ENCODE results near the gene CDC42EP2. TPM values are rescaled to one million over a fixed set of nuclear protein-coding genes. Genes with fewer than 3 reads are reported as not detected.

CDC42EP2 gene
- polyA plus RNA-seq, 2 of the 4 experiments (the other 2 are of a cell fraction) = 3.0 to 8.5 TPM

DNA sequence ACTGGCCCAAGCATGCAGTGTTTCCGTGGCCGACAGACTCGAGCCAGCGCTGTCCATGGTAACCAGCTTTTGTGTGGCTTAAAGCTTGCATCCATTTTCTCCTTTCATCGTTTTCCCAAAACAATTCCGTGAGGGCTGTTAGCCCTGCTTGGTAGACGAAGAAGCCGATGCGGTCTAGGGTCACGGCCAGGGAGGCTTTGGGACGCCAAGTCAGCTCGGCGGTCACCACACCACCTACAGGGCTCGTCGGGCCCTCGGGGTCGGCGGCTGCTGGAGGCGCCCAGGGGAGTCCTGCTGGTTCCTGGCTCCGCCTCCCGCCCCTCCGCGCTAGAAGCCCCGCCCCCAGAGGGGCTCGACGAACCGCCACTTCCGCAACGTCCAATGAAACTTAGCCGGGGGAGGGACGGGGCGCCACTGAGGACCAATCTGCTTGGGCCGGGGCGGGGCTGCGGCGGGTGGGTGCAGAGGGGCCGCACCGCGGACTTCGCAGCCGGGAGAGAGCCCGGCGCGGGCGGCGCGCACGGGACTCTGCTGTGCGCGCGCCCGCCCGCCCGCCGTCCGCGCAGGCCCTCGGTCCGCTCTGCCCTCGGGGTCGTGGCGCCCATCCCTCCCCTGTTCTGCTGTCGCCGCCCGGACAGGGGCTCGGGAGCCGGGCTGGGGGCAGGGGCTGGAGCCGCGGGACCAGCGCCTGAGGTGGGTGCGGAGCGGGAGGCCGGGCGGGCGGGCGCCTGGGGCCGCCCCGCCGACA, 39.8 kb downstream of the CDC42EP2 start, which contains the start of gene TIGD3:
Gene TIGD3, plus strand, starts transcription at position 487 of the 748 bp plus-strand sequence. CDS start 1,058 bp downstream, outside the sequence.
- Histone ChIP-seq H3K9me3 (no peaks in the 10 kb centered on the region), H3K4me3 (peak within 1 kb of the TSS; percentile 89), H3K27ac (peak within 1 kb of the TSS; percentile 75 to 88), H3K4me1 (0 out of 3 replicates have a peak, but pooled peaks cover 4% of the 10 kb centered on the region), H3K4me2 (peak within 1 kb of the TSS; percentile 93)
- ATAC-seq (peak; percentile 90 to 95), FAIRE-seq (no peak), DNase-seq (ENCODE audit: low read depth in 1 of 2, low spot score in 1 of 2) (peak; percentile 93 to 99)
- CTCF ChIA-PET = interaction anchor here (1.2 to 78.3 kb wide), 7 partner anchors 7 to 74 kb away, joined by 3 to 3090 read pairs (median 10); partner anchors contain the start of genes CDC42EP2, DPF2 and POLA2
- POLR2A ChIA-PET = interaction anchor here (0.7 to 1.1 kb wide), 2 partner anchors 21 to 150 kb away, joined by 3 to 4 read pairs; partner anchors contain the start of gene DPF2
- 2% methylated on average over 28 of the region's 79 CpGs for WGBS (ENCODE audit: missing lambda C conversion rate)
- TF ChIP-seq RFX5 (IDR thresholded peaks at IDR 0.05) (no peak), RCOR1 (IDR thresholded peaks at IDR 0.05; ENCODE audit: low read depth, low read length) (no peak), RNF2 (IDR thresholded peaks at IDR 0.05; ENCODE audit: borderline replicate concordance, low read depth) (no peak), EHF (CRISPR knock-in tag; IDR thresholded peaks at IDR 0.05) (no peak), HDAC2 (IDR thresholded peaks at IDR 0.05) (no peak), JUN (IDR thresholded peaks at IDR 0.05) (peak in 1 of 2 experiments; percentile 32; a peak in 1 of 5 replicates), CBX8 (IDR thresholded peaks at IDR 0.05) (no peak), GATA3 (IDR thresholded peaks at IDR 0.05; ENCODE audit: borderline replicate concordance) (no peak), POLR2A (IDR thresholded peaks at IDR 0.05; ENCODE audit: low read length) (peak; percentile 65), HOXB13 (CRISPR knock-in tag; IDR thresholded peaks at IDR 0.05; ENCODE audit: low read depth) (no peak), JUNB (IDR thresholded peaks at IDR 0.05) (no peak), PHF8 (IDR thresholded peaks at IDR 0.05; ENCODE audit: borderline replicate concordance, low read depth) (peak; percentile 56; the same call in 1 of the 2 replicates)
- TF ChIP-seq, protein P1, sequence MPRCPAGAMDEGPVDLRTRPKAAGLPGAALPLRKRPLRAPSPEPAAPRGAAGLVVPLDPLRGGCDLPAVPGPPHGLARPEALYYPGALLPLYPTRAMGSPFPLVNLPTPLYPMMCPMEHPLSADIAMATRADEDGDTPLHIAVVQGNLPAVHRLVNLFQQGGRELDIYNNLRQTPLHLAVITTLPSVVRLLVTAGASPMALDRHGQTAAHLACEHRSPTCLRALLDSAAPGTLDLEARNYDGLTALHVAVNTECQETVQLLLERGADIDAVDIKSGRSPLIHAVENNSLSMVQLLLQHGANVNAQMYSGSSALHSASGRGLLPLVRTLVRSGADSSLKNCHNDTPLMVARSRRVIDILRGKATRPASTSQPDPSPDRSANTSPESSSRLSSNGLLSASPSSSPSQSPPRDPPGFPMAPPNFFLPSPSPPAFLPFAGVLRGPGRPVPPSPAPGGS (IDR thresholded peaks at IDR 0.05) = 0 out of 3 replicates have a peak, but pooled peaks have one; percentile 51
- TF ChIP-seq, protein P2, sequence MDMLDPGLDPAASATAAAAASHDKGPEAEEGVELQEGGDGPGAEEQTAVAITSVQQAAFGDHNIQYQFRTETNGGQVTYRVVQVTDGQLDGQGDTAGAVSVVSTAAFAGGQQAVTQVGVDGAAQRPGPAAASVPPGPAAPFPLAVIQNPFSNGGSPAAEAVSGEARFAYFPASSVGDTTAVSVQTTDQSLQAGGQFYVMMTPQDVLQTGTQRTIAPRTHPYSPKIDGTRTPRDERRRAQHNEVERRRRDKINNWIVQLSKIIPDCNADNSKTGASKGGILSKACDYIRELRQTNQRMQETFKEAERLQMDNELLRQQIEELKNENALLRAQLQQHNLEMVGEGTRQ (IDR thresholded peaks at IDR 0.05) = no peak
- TF ChIP-seq, protein P3, sequence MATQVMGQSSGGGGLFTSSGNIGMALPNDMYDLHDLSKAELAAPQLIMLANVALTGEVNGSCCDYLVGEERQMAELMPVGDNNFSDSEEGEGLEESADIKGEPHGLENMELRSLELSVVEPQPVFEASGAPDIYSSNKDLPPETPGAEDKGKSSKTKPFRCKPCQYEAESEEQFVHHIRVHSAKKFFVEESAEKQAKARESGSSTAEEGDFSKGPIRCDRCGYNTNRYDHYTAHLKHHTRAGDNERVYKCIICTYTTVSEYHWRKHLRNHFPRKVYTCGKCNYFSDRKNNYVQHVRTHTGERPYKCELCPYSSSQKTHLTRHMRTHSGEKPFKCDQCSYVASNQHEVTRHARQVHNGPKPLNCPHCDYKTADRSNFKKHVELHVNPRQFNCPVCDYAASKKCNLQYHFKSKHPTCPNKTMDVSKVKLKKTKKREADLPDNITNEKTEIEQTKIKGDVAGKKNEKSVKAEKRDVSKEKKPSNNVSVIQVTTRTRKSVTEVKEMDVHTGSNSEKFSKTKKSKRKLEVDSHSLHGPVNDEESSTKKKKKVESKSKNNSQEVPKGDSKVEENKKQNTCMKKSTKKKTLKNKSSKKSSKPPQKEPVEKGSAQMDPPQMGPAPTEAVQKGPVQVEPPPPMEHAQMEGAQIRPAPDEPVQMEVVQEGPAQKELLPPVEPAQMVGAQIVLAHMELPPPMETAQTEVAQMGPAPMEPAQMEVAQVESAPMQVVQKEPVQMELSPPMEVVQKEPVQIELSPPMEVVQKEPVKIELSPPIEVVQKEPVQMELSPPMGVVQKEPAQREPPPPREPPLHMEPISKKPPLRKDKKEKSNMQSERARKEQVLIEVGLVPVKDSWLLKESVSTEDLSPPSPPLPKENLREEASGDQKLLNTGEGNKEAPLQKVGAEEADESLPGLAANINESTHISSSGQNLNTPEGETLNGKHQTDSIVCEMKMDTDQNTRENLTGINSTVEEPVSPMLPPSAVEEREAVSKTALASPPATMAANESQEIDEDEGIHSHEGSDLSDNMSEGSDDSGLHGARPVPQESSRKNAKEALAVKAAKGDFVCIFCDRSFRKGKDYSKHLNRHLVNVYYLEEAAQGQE (IDR thresholded peaks at IDR 0.05) = peak; percentile 79
- TF ChIP-seq, protein P4, sequence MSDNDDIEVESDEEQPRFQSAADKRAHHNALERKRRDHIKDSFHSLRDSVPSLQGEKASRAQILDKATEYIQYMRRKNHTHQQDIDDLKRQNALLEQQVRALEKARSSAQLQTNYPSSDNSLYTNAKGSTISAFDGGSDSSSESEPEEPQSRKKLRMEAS (IDR thresholded peaks at IDR 0.05) = peak; percentile 16; the same call in 1 of the 2 replicates
- TF ChIP-seq, protein P5, sequence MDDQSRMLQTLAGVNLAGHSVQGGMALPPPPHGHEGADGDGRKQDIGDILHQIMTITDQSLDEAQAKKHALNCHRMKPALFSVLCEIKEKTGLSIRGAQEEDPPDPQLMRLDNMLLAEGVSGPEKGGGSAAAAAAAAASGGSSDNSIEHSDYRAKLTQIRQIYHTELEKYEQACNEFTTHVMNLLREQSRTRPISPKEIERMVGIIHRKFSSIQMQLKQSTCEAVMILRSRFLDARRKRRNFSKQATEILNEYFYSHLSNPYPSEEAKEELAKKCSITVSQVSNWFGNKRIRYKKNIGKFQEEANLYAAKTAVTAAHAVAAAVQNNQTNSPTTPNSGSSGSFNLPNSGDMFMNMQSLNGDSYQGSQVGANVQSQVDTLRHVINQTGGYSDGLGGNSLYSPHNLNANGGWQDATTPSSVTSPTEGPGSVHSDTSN (IDR thresholded peaks at IDR 0.05) = no peak

Data from A549 (cell line).